Measurements from ENCODE around the gene BCL11A.

Gene BCL11A

DNA sequence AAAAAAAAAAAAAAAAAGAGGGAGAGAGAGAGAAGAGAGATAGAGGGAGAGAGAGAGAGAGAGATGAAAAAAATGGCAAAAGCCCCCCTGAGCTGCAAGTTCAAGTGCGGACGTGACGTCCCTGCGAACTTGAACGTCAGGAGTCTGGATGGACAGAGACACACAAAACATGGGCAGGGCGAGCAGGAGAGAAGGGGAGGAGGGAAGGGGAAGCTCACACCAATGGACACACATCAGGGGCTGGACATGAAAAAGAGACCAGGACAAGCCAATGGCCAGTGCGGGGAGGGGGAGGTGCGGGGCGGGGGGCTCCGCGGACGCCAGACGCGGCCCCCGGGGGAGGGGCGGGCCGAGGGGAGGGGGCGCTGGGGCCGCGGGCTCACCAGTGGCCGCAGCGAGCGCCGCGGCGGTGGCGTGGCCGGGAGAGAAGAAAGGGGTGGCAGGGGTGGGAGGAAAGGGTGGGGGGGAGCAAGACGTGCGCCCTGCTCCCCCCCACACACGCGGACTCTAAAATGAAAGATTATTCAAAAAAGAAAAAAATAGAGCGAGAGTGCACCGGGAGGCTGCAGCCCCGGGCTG is at the start of gene BCL11A:
Gene BCL11A (minus strand): TSS at position 160 of the 579 bp plus-strand sequence. CDS start 384 bp downstream, outside the sequence.
- DNase-seq, result peak; percentile 94

GRCh38 chr2:60602828-60603532 is 49.5 kb upstream of the BCL11A start:
- DNase-seq, result no peak

DNA sequence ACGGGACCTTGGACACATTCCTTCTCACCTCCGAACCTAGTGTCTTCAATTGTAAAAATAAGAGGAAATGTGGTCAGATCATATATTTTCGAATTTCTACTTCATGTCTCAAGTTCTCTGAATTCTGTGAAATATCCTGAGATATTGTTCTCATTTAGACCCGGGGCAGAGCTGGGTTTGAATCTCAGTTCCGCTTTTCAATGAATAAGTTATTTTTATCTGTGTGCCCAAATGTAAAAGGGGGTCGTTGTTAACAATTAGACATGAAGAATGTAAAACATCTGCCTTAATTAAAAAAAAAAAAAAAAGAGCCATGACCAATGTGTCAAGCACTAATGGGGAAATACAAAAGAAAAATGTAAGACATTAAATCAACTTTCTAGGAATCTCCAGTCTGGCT is 48.9 kb upstream of the BCL11A start:
- DNase-seq, result no peak

DNA sequence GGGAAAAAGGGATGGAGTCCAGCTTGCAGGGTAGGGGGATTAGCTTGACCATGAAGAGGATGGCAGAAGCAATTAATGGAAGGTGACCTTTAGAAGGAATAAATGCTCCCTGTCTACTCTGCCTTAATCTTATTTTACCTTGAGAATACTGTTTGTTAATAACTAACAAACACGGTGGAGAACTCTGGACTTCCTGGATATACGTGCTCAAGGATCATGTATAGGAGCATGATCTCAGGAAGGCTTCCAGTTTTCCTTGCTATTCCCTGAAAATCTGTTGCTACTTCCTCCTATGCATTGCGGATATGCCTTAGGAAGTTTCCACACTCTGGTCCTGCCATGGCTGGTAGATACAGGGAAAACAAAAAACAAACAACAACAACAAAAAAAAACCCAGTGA is 44.8 kb upstream of the BCL11A start:
- DNase-seq, result no peak

DNA sequence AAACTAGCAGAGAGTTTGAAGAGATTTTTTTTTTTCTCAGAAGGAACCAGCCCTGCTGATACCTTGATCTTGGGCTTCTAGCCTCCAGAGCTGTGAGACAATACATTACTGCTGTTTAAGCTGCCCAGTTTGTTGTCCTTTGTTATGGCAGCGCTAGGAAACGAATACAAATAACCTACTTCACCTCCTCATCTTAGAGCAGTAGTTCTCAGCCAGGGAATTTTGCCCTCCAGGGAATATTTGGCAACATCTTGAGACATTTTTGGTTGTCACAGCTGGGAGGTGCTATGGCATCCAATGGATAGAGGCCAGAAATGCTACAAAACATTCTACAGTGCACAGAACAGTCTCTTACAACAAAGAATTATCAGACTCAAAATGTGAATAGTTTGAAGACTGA is 43.9 kb upstream of the BCL11A start:
- no peak for DNase-seq

- DNase-seq, result no peak
These were observed 43.0 kb upstream of the BCL11A start for GRCh38 chr2:60596411-60596810.

DNA sequence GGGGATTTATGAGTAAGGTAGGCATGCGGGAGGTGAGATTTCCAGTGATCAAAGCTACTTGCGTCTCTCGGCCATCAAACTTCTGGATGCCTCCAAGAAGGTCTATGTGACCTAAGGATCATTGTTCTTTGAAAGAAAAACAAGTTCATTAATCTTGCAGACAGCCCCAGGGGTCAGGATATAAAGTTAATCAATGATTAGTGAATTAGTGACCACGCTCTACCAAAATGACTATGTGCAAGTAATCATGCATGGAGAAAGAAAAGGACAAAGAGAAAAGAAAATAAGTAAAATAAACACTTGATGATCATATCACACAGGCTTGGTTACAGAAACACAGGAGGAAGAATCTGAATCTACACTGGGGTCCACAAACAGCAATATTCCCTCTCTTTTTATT is 42.5 kb upstream of the BCL11A start:
- no peak for DNase-seq

GRCh38 chr2:60589104-60589503 is 35.6 kb upstream of the BCL11A start:
- DNase-seq, result no peak

DNA sequence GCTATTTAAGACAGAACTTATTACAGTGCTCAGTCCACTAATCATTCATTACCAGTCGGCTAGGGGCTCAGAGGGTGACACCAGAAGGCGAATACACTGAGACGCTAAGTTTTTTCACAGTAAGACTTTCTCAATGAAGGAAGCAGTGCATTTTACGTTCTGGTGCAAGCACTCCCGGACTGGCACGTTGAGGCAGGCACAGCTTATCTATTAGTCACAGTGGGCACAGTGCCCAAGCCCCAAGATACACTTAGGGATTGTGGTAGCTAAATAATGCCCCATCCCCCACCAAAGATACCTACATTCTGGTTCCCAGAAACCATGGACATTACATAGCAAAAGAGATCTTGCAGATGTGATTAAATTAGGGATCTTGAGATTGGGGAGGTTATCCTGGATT is 32.6 kb upstream of the BCL11A start:
- DNase-seq, result no peak

DNA sequence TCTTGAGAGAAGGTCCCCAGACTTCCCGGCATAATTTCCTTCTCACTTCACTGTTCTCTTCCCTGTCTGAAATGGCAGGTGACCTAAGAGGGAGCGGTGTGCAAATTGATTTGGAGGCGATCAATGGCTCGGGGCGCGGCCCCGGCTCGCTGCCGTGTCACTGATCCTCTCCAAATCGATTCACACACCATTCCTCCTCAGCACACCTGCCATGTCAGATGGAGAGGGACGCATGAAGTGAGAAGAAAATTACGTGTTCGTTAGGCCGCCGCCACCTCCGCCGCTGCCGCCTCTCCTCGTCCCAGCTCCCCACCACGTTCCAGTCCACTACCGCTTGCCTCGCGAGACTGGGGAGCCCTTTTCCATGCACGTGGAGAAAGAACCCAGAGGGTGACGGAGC is 31.8 kb upstream of the BCL11A start:
- DNase-seq, result no peak

DNA sequence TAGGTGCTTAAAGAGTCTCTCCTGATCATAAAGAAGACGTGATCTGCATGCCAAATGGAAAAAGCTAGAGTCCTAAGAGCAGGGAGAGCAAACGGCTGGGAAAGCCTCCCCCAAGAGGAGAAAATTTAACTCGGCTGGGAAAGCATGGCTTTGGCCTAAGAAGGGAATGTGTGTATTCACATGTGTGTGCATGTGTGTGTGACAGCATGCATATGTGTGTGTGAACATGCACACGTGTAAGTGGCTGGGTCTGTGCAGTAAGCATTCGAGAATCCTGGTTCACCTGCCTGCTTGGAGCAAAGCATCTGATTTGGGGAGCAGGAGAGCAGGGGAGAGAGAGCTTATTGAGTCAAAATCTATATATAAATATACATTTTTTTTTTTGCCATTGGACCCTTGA is 30.1 kb upstream of the BCL11A start:
- no peak for DNase-seq

DNA sequence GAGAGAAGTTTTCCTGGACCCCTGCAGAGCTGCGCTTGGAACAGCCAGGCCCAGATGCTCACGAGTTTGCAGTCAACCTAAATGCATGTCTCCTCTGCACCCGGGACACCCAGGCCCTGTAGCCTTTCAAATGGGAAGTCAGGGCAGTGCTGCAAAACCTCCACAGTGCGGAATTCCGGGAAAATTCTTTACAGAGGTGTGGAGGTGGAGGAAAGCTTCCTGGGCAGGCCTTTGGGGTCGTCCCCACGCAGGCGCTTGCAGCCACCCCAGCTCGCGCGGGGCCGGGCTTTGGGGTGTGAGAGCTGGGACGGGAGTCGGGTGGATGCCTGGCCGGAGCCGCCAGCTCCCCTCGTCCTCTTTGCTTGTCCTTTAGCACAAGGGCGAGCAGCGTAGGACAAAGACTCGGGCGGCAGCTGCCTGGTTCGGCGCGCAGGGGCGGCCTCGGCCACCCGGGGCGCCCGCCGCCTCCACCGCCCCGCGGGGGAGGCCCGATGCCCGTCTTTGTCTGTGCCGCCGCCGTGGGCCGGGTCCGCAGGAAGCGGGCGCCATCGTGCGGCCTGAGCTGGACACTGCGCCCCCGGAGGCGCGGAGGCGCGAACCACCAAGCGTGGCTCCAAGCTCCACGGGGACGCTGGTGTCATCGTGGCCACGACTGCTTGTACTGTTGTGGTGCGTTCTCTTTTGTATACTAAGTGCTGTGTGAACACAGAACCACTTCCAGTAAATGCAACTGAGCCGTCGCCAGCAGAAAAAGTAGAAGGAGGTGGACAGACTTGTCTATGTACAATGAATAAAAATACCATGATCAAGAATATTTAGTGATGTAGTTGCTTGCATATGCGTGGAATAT is 28.2 kb upstream of the BCL11A start:
- DNase-seq, result peak; percentile 58

DNA sequence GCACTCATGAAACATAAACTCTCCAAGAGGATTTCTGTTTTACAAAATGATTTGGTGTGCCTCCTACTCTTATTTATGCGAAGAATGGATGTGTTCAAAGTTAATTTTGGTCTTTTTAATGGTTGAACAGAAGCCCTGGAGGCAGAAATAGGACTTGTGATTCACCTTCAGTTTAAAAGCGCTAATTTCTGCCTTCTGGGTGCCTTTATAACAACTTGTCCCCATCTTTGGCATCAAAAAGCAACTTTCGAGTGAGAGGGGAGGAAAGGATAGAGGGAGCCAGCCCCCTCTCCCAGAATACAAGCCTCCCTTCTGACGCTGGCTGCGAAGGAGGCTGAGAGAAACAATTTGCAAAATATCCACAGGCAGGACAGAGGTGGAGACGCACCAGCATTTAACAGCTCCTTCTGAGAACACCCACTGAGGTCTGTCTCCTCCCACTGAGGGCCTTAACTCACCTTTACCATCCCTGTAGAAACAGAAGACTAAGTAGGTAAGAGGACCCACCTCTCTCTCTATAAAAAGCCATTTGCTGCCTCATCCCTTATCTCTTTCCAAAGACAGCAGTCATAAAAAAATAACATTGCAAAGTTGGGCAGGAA is 24.3 kb upstream of the BCL11A start:
- no peak for DNase-seq

DNA sequence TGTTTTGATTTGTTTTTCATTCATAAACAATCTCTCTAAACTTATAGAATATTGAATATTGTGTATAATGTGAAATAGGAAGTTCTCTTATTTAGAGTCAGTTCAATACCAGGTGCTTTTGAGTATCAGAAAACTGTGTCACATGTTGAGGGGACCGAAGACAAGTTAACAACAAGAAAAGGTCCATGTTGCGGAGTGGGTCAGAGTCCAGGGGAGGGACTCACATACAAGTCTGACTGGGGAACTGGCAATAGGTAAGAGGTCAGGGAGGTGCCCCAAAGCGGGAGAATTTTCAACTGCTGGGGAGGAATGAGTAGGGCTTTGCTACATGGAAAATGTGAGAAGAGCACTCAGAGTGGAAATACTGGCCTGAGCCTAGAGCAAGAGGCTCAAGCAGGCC is 19.8 kb upstream of the BCL11A start:
- no peak for DNase-seq

DNA sequence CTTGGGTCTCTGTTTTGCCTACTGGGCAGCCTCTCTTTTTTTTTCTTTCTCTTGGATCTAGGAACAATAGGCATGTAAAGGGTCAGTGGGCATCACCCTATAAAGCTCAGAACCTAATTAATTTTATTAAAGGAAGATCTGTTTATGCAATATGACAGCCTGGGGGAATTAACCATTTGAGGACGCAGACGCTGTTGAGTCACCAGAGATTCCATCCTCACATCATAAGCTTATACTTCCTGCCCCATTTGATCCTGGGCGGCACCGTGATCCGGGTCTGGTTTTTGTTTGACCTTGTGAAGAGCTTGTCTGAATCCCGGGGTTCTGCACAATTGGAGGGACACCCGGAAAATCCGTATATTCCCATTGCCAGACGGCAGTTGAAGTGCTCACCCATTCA is 16.8 kb upstream of the BCL11A start:
- no peak for DNase-seq

- DNase-seq, result no peak
These were observed 16.2 kb upstream of the BCL11A start for GRCh38 chr2:60569680-60570111.

GRCh38 chr2:60567919-60568768 is 14.7 kb upstream of the BCL11A start:
- DNase-seq, result peak; percentile 46

- no peak for DNase-seq
These were observed 13.6 kb upstream of the BCL11A start for GRCh38 chr2:60567096-60567495.

- peak; percentile 49 for DNase-seq
These were observed 12.0 kb upstream of the BCL11A start for GRCh38 chr2:60565472-60565871.

GRCh38 chr2:60560734-60561644 is 7.5 kb upstream of the BCL11A start:
- no peak for DNase-seq

GRCh38 chr2:60559880-60560279 is 6.4 kb upstream of the BCL11A start:
- no peak for DNase-seq

Data from fibroblast of skin of right quadriceps (primary cell).